ENCODE measurements around the gene PLVAP.

The PLVAP gene

DNA sequence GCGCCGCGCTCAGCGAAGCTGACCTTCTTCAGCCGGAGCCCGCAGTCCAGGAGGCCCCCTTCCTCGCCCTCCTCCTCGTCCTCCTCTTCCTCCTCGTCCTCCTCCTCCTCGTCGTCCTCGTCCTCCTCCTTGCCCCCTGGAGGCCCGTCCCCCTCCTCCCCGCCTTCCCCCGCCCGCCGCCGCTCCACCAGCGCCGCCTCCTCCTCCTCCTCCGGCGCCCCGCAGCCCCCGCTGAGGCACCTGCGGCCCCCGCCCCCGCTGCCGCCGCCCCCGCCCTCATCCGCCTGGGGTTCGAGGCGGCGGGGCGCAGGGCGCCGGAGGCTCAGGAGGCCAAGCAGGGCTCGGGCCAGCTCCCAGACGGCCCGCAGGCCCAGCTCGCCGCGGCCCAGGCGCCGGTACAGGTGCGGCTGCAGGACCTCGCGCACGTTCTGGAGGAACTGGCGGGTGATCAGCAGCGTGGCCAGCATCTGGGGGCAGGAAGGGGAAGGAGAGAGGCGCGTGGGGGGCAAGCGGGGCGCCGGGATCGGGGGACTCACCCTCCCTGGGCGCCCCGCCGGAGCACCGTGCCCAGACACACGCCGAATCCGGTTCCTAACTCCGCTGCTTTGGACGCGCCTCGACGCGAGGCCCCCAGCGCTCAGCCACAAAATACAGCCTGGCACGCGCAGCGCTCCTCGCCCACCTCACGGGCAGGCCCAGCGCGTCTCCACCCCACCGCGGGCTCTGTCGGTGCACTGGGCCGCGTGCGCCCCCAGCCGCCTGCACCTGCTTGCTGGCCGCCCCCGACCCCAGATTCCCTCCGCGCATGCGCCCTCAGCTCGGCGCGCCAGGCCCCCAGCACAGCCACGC, 48.4 kb downstream of the PLVAP start:
- TF ChIP-seq, protein P1, sequence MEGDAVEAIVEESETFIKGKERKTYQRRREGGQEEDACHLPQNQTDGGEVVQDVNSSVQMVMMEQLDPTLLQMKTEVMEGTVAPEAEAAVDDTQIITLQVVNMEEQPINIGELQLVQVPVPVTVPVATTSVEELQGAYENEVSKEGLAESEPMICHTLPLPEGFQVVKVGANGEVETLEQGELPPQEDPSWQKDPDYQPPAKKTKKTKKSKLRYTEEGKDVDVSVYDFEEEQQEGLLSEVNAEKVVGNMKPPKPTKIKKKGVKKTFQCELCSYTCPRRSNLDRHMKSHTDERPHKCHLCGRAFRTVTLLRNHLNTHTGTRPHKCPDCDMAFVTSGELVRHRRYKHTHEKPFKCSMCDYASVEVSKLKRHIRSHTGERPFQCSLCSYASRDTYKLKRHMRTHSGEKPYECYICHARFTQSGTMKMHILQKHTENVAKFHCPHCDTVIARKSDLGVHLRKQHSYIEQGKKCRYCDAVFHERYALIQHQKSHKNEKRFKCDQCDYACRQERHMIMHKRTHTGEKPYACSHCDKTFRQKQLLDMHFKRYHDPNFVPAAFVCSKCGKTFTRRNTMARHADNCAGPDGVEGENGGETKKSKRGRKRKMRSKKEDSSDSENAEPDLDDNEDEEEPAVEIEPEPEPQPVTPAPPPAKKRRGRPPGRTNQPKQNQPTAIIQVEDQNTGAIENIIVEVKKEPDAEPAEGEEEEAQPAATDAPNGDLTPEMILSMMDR (conservative IDR thresholded peaks at IDR 0.05; ENCODE audit: low read depth, low read length), result no peak
- peak overlapping the region; percentile 44 for H3K4me3 ChIP-seq (ENCODE audit: low read depth, low read length)
- no peak for DNase-seq (ENCODE audit: low read depth)

DNA sequence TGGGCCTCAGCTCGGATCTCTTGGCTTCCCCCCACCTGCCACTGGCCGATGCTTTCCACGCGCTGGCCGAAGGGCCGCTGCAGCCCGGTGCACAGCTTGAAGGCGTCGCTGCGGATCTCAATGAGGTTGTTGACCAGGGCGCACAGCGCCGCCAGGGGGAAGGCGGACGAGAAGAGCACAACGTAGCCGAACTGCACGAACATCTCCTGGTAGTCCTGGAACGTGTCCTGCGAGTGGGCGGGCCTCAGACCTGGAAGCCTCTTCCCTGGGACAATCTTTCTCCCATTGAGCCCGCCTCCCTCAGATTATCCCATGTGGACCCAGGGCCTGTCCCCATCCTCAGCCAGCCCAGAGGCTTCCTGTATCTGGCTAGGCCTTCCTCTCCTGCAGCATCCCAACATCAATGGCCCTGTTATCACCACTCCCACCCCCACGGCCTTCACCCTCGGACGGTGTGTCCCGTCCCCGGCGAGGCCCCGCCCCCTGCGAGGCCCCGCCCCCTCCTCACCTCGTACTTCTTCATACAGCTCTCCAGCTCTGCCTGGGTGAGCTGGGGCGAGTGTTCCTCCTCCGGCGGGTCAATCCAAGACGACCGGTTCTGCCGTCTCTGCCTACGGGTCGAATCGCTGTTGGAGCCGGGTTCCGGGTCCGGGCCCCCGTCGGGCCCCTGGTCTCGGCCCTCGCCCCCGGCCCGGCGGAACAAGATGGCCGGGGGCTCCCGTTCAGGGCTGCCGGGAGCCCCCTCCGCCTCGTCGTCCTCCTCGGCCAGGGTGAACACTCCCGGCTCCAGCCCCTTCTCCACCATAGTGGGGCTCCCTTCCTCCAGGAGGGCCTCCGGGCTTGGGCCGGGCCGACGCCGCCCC, 49.3 kb downstream of the PLVAP start:
- TF ChIP-seq, protein P1 (conservative IDR thresholded peaks at IDR 0.05; ENCODE audit: low read depth, low read length), result peak; percentile 79
- peak overlapping the region; percentile 44 for H3K4me3 ChIP-seq (ENCODE audit: low read depth, low read length)
- DNase-seq (ENCODE audit: low read depth), result peak; percentile 89

DNA sequence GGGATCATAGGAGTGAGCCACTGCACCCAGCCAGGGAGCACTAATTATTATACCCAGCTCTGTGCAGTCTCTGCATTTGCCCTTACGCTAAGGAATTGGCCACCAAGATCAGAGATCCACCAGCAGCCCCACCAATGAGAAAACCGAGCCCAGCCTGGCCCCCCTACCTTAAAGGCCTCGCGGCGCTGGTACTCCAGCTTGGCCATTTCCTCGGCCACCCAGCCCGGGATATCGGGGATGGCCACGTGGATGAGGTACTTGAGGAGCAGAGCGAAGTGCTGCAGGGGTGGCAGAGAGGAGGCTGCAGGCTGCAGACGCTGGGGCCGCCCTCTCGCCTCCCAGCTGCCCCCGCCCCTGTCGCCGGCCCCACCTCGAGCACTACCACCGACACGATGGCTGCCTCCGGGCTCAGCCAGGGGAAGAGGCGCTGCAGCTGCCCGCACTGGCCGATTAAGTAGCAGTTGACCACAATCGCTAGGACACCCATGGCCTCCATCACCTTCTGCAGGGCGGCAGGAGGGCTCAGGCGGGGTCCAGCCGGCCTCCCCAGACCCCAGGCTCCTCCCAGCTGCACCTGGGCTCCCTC, 50.0 kb downstream of the PLVAP start:
- H3K4me3 ChIP-seq (ENCODE audit: low read depth, low read length), result no peak overlapping the region
- no peak for DNase-seq (ENCODE audit: low read depth)
- TF ChIP-seq, protein P1 (conservative IDR thresholded peaks at IDR 0.05; ENCODE audit: low read depth, low read length), result no peak

DNA sequence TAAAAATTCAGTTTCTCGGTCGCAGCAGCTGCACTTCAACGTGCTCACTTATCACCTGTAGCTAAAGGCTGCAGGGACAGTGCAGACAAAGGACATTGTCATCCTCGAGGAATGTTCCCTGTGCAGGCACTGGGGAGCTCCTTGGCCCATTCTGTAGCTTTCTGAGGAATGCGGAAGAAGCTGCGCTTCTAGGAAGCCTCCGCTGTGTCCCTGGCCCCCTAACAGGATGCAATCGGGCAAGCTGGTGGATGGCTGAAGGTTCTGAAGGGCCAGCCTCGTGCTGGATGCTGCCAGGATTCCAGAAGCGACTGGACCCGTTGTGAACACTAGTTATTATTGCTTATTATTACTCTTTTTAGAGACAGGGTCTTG, 50.6 kb downstream of the PLVAP start:
- TF ChIP-seq, protein P1 (conservative IDR thresholded peaks at IDR 0.05; ENCODE audit: low read depth, low read length), result no peak
- no peak overlapping the region for H3K4me3 ChIP-seq (ENCODE audit: low read depth, low read length)
- DNase-seq (ENCODE audit: low read depth), result no peak

DNA sequence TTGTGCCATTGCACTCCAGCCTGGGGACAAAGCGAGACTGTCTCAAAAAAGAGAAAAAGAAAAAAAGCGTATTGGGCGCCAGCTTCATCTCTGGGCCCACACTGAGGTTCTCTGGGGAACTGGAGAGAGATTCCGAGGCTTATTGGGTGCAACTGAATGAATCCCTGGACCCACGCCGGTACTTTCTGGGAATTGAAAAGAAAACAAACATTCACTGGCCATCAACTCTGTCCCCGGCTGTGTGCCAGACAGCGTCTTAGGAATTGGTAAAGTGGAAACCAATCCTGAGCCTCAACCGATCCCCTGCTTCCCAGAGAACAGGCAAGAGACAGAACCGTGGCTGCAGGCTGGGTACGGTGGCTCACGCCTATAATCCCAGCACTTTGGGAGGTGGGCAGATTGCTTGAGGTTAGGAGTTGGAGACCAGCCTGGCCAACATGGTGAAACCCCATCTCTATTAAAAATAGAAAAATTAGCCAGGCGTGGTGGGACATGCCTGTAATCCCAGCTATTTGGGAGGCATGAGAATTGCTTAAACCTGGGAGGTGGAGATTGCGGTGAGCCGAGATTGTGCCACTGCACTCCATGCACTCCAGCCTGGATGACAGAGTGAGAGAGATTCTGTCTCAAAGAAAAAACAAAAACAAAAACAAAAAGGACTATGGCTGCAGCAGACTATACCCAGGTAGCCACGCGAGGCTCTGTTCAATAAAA, 51.1 kb downstream of the PLVAP start:
- TF ChIP-seq, protein P1 (conservative IDR thresholded peaks at IDR 0.05; ENCODE audit: low read depth, low read length), result no peak
- H3K4me3 ChIP-seq (ENCODE audit: low read depth, low read length), result no peak overlapping the region
- DNase-seq (ENCODE audit: low read depth), result no peak

DNA sequence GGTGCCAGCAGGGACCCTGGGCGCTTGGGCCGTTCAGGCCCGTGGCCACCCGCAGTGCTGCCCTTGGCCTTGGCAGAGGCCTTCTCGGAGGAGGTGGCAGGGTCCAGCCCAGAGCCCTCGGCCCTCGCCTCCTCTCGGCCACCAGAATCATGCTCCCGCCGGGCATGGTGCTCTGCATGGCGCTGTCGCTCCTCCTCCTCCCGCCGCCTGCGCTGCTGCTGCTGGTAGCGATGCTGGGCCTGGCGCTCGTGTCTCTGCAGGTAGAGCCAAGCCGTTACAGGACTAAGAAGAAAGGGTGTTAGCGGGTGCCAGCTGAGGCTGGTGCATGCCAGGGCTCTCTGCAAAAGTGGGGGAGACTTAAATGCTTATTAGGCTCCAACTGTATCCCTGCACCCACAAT, 52.0 kb downstream of the PLVAP start:
- TF ChIP-seq, protein P1 (conservative IDR thresholded peaks at IDR 0.05; ENCODE audit: low read depth, low read length), result no peak
- DNase-seq (ENCODE audit: low read depth), result no peak
- no peak overlapping the region for H3K4me3 ChIP-seq (ENCODE audit: low read depth, low read length)
